Measurements from ENCODE around the gene TMBIM6.

Gene TMBIM6

GRCh38 chr12:49798934-49799333 lies 57.6 kb downstream of the TMBIM6 start:
- no peak for DNase-seq

GRCh38 chr12:49800421-49801140 lies 59.2 kb downstream of the TMBIM6 start:
- DNase-seq: no peak

GRCh38 chr12:49801141-49802063 lies 60.0 kb downstream of the TMBIM6 start:
- DNase-seq: no peak

GRCh38 chr12:49803693-49804450 lies 62.5 kb downstream of the TMBIM6 start:
- no peak for DNase-seq

GRCh38 chr12:49804821-49805220 lies 63.5 kb downstream of the TMBIM6 start:
- no peak for DNase-seq

- no peak for DNase-seq
Observed at GRCh38 chr12:49805409-49805808, 64.1 kb downstream of the TMBIM6 start.

GRCh38 chr12:49806321-49806813 lies 65.0 kb downstream of the TMBIM6 start:
- no peak for DNase-seq

- DNase-seq: no peak
Observed at GRCh38 chr12:49806877-49807276, 65.5 kb downstream of the TMBIM6 start.

GRCh38 chr12:49807991-49808580 lies 66.7 kb downstream of the TMBIM6 start:
- DNase-seq: no peak

- DNase-seq: no peak
Observed at GRCh38 chr12:49808686-49809380, 67.5 kb downstream of the TMBIM6 start.

GRCh38 chr12:49809381-49809905 lies 68.1 kb downstream of the TMBIM6 start:
- DNase-seq: no peak

- DNase-seq: no peak
Observed at GRCh38 chr12:49809906-49810389, 68.6 kb downstream of the TMBIM6 start.

- no peak for DNase-seq
Observed at GRCh38 chr12:49811136-49811535, 69.8 kb downstream of the TMBIM6 start.

- no peak for DNase-seq
Observed at GRCh38 chr12:49811961-49812401, 70.6 kb downstream of the TMBIM6 start.

GRCh38 chr12:49813131-49813530 lies 71.8 kb downstream of the TMBIM6 start:
- DNase-seq: no peak

All from stimulated activated CD4-positive, alpha-beta T cell treated with anti-CD3 and anti-CD28 coated beads, Interleukin-4, amount 100 ng/mL, for 24 hours (primary cell).